GM12878 (cell line): ENCODE measurements around the gene RUVBL2. TPM values are rescaled to one million over a fixed set of nuclear protein-coding genes. Genes with fewer than 3 reads are reported as not detected.

Experiments used
- ATAC-seq: fragments of 200-7000 bp; cut with Tn5 transposase; 3 replicates; pipeline ENCODE4 v1.9.1; 2020; ENCODE audit warnings: mild to moderate bottlenecking, moderate library complexity
- BruUV-seq: library from RNA; stranded (reverse); fragments of 400-500 nt; replicated peaks from 2 replicates; lab custom pipeline; 2021; lab: Mats Ljungman, UMichigan
- CTCF ChIA-PET: fragments of 300-600 bp; sonication (Branson Sonifier 250); formaldehyde crosslinking; extraction: SDS; loops from one replicate; lab custom pipeline; 2021; ENCODE audit warnings: inconsistent platforms; lab: Yijun Ruan, JAX
- POLR2A ChIA-PET: fragments of 350-600 bp; formaldehyde crosslinking; extraction: SDS; loops from one replicate; lab custom pipeline; 2021; ENCODE audit warnings: inconsistent platforms; lab: Charles Lee
- RAD21 ChIA-PET: fragments of 300-600 bp; sonication (Branson Sonifier 250); formaldehyde crosslinking; loops from one replicate; lab custom pipeline; 2023; ENCODE audit warnings: antibody characterized with exemption; ENCODE audit not compliant: unreplicated experiment; lab: Charles Lee
- SMC1A ChIA-PET: fragments of 300-600 bp; sonication (Branson Sonifier 250); formaldehyde crosslinking; loops from one replicate; lab custom pipeline; 2023; ENCODE audit not compliant: unreplicated experiment, uncharacterized antibody; lab: Charles Lee
- DNase-seq: peaks from one replicate; pipeline ENCODE4 v3.0.0-alpha.2; 2011; ENCODE audit warnings: low read depth, low spot score
- FAIRE-seq: peaks from 3 replicates; lab custom pipeline; 2011; peaks lifted over from hg19 to GRCh38; lab: Jason Lieb, UNC
- H2AFZ ChIP-seq: 2 replicates; pipeline ENCODE4 v1.6.0; 2011; ENCODE audit warnings: low read depth, low read length, control low read depth; ENCODE audit not compliant: control insufficient read depth
- H3K27ac ChIP-seq: 2 replicates; pipeline ENCODE4 v1.5.1; 2011; ENCODE audit warnings: control low read depth; ENCODE audit not compliant: control insufficient read depth, insufficient read depth
- H3K27me3 ChIP-seq, 2 experiments: replicated peaks in 1 of 2; 2 replicates each; pipeline versions ENCODE4 v1.6.0 to v1.6.1; 2011; ENCODE audit warnings: low read length in 1 of 2; ENCODE audit not compliant: control insufficient read depth in 2 of 2, insufficient read depth in 2 of 2
- H3K36me3 ChIP-seq, 2 experiments: 2 replicates each; pipeline ENCODE4 v1.5.1; 2011; ENCODE audit warnings: low read length in 1 of 2; ENCODE audit not compliant: control insufficient read depth in 2 of 2, insufficient read depth in 2 of 2
- H3K4me1 ChIP-seq: 2 replicates; pipeline ENCODE4 v1.6.1; 2011; ENCODE audit warnings: mild to moderate bottlenecking, low read length, moderate library complexity, mixed read lengths; ENCODE audit not compliant: control insufficient read depth, insufficient read depth
- H3K4me2 ChIP-seq: 2 replicates; pipeline ENCODE4 v1.6.0; 2011; ENCODE audit warnings: control low read depth; ENCODE audit not compliant: control insufficient read depth, insufficient read depth
- H3K4me3 ChIP-seq: fragments of 200-600 bp; sonication (generic); 2 replicates; pipeline ENCODE4 v1.5.1; 2016
- H3K79me2 ChIP-seq: 2 replicates; pipeline ENCODE4 v1.6.0; 2011; ENCODE audit warnings: low read length; ENCODE audit not compliant: control insufficient read depth, insufficient read depth
- H3K9ac ChIP-seq: 2 replicates; pipeline ENCODE4 v1.8.0; 2011; ENCODE audit warnings: low read length, control low read depth, mixed read lengths; ENCODE audit not compliant: control insufficient read depth, insufficient read depth
- H3K9me3 ChIP-seq: replicated peaks from 3 replicates; pipeline ENCODE4 v1.5.1; 2011; ENCODE audit warnings: mild to moderate bottlenecking, low read length; ENCODE audit not compliant: control insufficient read depth, insufficient read depth
- H4K20me1 ChIP-seq: 2 replicates; pipeline ENCODE4 v1.6.0; 2011; ENCODE audit not compliant: control insufficient read depth, insufficient read depth
- BACH1 ChIP-seq: fragments of 450-650 bp; IDR thresholded peaks from 2 replicates; pipeline ENCODE4 v1.6.1; 2017; ENCODE audit warnings: mild to moderate bottlenecking, borderline replicate concordance
- BRCA1 ChIP-seq: IDR thresholded peaks from 2 replicates; pipeline ENCODE4 v1.6.1; 2011; ENCODE audit warnings: low read depth, low read length, improper control_type of control experiment
- CUX1 ChIP-seq: IDR thresholded peaks from 2 replicates; pipeline ENCODE4 v1.6.1; 2012; ENCODE audit warnings: improper control_type of control experiment, low read depth, low read length; ENCODE audit not compliant: insufficient replicate concordance
- EED ChIP-seq: sonication (generic); IDR thresholded peaks from 2 replicates; pipeline ENCODE4 v1.6.1; 2016; ENCODE audit warnings: antibody characterized with exemption, low read depth
- EP300 ChIP-seq, 2 experiments: fragments of 150-350 bp in 1 of 2; IDR thresholded peaks; 2 replicates each; pipeline ENCODE4 v1.6.1; 2011 to 2012; ENCODE audit warnings: low read depth in 2 of 2, low read length in 2 of 2, borderline replicate concordance in 1 of 2, improper control_type of control experiment in 1 of 2, inconsistent platforms in 1 of 2; ENCODE audit not compliant: control insufficient read depth in 1 of 2
- IKZF1 ChIP-seq: fragments of 450-650 bp; conservative IDR thresholded peaks from 2 replicates; pipeline ENCODE4 v1.6.1; 2017; ENCODE audit warnings: antibody characterized with exemption, mild to moderate bottlenecking
- KLF5 ChIP-seq: fragments of 450-650 bp; IDR thresholded peaks from 2 replicates; pipeline ENCODE4 v1.6.1; 2014; ENCODE audit warnings: mild to moderate bottlenecking; ENCODE audit not compliant: partially characterized antibody
- MTA2 ChIP-seq: fragments of 450-650 bp; IDR thresholded peaks from 2 replicates; pipeline ENCODE4 v1.6.1; 2016; ENCODE audit warnings: low read depth, mild to moderate bottlenecking, moderate library complexity
- NFYA ChIP-seq: IDR thresholded peaks from 2 replicates; pipeline ENCODE4 v1.6.1; 2011; ENCODE audit warnings: low read depth, mild to moderate bottlenecking, low read length, improper control_type of control experiment, borderline replicate concordance
- PAX8 ChIP-seq: fragments of 450-650 bp; IDR thresholded peaks from 2 replicates; pipeline ENCODE4 v1.6.1; 2017; ENCODE audit warnings: mild to moderate bottlenecking, moderate library complexity
- POLR2A ChIP-seq: IDR thresholded peaks from 2 replicates; pipeline ENCODE4 v1.6.1; 2011; ENCODE audit warnings: low read depth, mild to moderate bottlenecking, low read length
- RAD21 ChIP-seq: IDR thresholded peaks from 2 replicates; pipeline ENCODE4 v1.6.1; 2011; ENCODE audit warnings: mild to moderate bottlenecking, low read depth, low read length, moderate library complexity; ENCODE audit not compliant: insufficient read depth
- RBBP5 ChIP-seq: fragments of 200-600 bp; sonication (generic); conservative IDR thresholded peaks from 2 replicates; pipeline ENCODE4 v1.6.1; 2016
- RELB ChIP-seq: fragments of 450-650 bp; IDR thresholded peaks from 2 replicates; pipeline ENCODE4 v1.6.1; 2017; ENCODE audit warnings: low read depth, mild to moderate bottlenecking, moderate library complexity
- SMAD5 ChIP-seq: IDR thresholded peaks from 2 replicates; pipeline ENCODE4 v1.6.1; 2016; ENCODE audit warnings: antibody characterized with exemption, low read depth
- SMC3 ChIP-seq: IDR thresholded peaks from 2 replicates; pipeline ENCODE4 v1.6.1; 2011; ENCODE audit warnings: low read length, improper control_type of control experiment, borderline replicate concordance
- SREBF2 ChIP-seq: IDR thresholded peaks from 2 replicates; pipeline ENCODE4 v1.6.1; 2012; ENCODE audit warnings: mild to moderate bottlenecking, low read length
- STAT1 ChIP-seq: fragments of 450-650 bp; conservative IDR thresholded peaks from 2 replicates; pipeline ENCODE4 v1.6.1; 2014; ENCODE audit warnings: antibody characterized with exemption, mild to moderate bottlenecking
- WGBS: methylation state at CpG from one replicate; pipeline ENCODE4 v1.1.6; 2016; ENCODE audit warnings: low lambda C conversion rate; ENCODE audit not compliant: insufficient replicate concordance, insufficient coverage; ENCODE audit errors: missing lambda C conversion rate; 5-methylcytosine and 5-hydroxymethylcytosine counted together
- in situ Hi-C: fragments of 300-500 bp; cut with MboI; formaldehyde crosslinking; loops from 9 replicates; pipeline ENCODE4 v1.14.3; 2018; ENCODE audit warnings: mixed read lengths
- intact Hi-C: fragments of 100-400 bp; cut with micrococcal nuclease; formaldehyde crosslinking; loops from one replicate; pipeline ENCODE4 v1.14.2; 2022; ENCODE audit not compliant: unreplicated experiment
- polyA plus RNA-seq, 11 experiments: library from polyadenylated mRNA; depleted of rRNA in 4 of 11; unstranded in 6 of 11; stranded (reverse) in 5 of 11; fragments of >200 nt; fragmentation: Nextera tagmentation in 4 of 11; fragmentation: Illumina TruSeq in 1 of 11; extraction: Ambion mirVana in 4 of 11; extraction: Trizol in 1 of 11; gene quantifications; 1 replicate in 1 of 11; 2 replicates in 10 of 11; pipeline versions ENCODE4 v1.2.1 to v1.2.3, GENCODE V29; 2011 to 2016; ENCODE audit warnings: inconsistent platforms in 2 of 11, missing spikeins in 2 of 11, low read depth in 1 of 11
- total RNA-seq, 4 experiments: library from RNA; depleted of rRNA in 3 of 4; stranded (reverse); fragments of >200 nt in 3 of 4; fragmentation: Illumina TruSeq in 1 of 4; extraction: Trizol in 1 of 4; gene quantifications; 2 replicates each; pipeline versions ENCODE4 v1.2.1 to v1.2.3, GENCODE V29; 2013 to 2021

The RUVBL2 gene
- total and polyA plus RNA-seq, 10 of the 15 experiments (the other 5 are each of a cell fraction or from before 2014, with no cell fraction given) = 33.8 to 224 (median 125) TPM

DNA sequence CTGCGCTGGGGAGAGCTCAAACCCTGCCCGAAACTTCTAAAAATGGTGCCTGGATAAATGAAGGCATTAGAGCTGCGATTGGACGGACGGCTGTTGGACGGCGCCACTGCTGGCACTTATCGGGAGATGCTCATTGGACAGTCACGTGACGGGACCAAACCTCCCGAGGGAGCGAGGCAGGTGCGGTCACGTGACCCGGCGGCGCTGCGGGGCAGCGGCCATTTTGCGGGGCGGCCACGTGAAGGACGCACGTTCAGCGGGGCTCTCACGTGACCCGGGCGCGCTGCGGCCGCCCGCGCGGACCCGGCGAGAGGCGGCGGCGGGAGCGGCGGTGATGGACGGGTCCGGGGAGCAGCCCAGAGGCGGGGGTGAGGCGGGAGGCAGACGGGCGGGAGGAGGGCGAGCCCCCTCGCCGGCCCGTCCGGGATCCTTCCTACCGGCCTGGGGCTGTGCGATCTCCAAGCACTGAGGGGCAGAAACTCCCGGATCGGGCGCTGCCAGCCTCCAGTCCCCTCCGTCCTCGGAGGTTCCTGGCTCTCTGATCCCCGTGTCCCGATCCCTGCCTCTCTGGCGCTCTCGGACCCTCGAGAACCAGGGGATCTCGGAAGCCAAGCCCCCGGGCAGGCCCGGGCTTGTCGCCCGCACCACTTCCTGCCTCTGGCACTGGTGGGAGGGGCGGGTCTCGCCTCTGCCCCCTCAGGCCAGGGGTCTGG, 38.9 kb upstream of the RUVBL2 start, which contains the start of gene BAX:
Gene BAX (plus strand): TSS at position 281 of the 713 bp plus-strand sequence. CDS start 54 bp downstream, at position 335.
- peak; percentile 98 for ATAC-seq
- intact Hi-C loops (no loop called here), in situ Hi-C loops (no loop called here)
- WGBS = 2% methylated on average over 56 of the region's 71 CpGs
- Histone ChIP-seq H3K79me2 (peaks cover 23% of the 10 kb centered on the region), H3K27me3 (no peaks in the 10 kb centered on the region), H3K4me2 (peak within 1 kb of the TSS; percentile 99), H4K20me1 (no peaks in the 10 kb centered on the region), H3K4me1 (peaks cover 5% of the 10 kb centered on the region; the same call in 1 of the 2 replicates), H3K9me3 (no peaks in the 10 kb centered on the region), H3K36me3 (no peaks in the 10 kb centered on the region; a peak in 1 of 4 replicates), H3K4me3 (peak within 1 kb of the TSS; percentile 98), H3K9ac (peak within 1 kb of the TSS; percentile 100), H2AFZ (peak within 1 kb of the TSS; percentile 75), H3K27ac (peak within 1 kb of the TSS; percentile 99)
- ChIA-PET POLR2A (interaction anchor here (0.6 to 3.1 kb wide), 13 partner anchors 7 to 1160 kb away, joined by 3 to 15 read pairs (median 5); partner anchors contain the start of genes DHDH, FTL, GYS1 and NUCB1), RAD21 (interaction anchor here (0.8 to 2.4 kb wide), 9 partner anchors 9 to 254 kb away, joined by 3 to 8 read pairs (median 3); partner anchors contain the start of gene NUCB1), SMC1A (interaction anchor here (0.6 to 3.1 kb wide), 12 partner anchors 8 to 167 kb away, joined by 3 to 14 read pairs (median 4); partner anchors contain the start of gene NUCB1), CTCF (interaction anchor here (1.1 to 2.1 kb wide), 6 partner anchors 12 to 167 kb away, joined by 4 to 10 read pairs (median 4); no protein-coding TSS in a partner anchor)
- peak; percentile 92 for DNase-seq
- FAIRE-seq = peak; percentile 98
- TSS peak; percentile 76 for BruUV-seq
- TF ChIP-seq RAD21 = 0 out of 2 replicates have a peak, but pooled peaks have one; percentile 20
- no peak for TF ChIP-seq SMAD5
- no peak for TF ChIP-seq PAX8
- TF ChIP-seq RBBP5 = no peak
- peak; percentile 67 for TF ChIP-seq KLF5
- TF ChIP-seq BRCA1 = no peak
- no peak for TF ChIP-seq NFYA
- 0 out of 2 replicates have a peak, but pooled peaks have one; percentile 33 for TF ChIP-seq RELB
- no peak for TF ChIP-seq MTA2
- peak; percentile 96 for TF ChIP-seq IKZF1
- 0 out of 2 replicates have a peak, but pooled peaks have one; percentile 88 for TF ChIP-seq STAT1
- TF ChIP-seq SREBF2 = no peak
- peak; percentile 86 for TF ChIP-seq POLR2A
- TF ChIP-seq EP300 (IDR thresholded peaks at IDR 0.05; ENCODE audit: borderline replicate concordance in 1 of 2, control insufficient read depth in 1 of 2, low read depth in 2 of 2, low read length in 2 of 2) = no peak
- no peak for TF ChIP-seq CUX1
- no peak for TF ChIP-seq SMC3
- no peak for TF ChIP-seq EED
- peak; percentile 86 for TF ChIP-seq BACH1
